GM21723 (cell line): Measurements from ENCODE around the gene ADAM23.
A peak's percentile ranks its signal among the peaks of the same experiment; 100 is the strongest.

Experiments used
- ATAC-seq: cut with Tn5 transposase; IDR thresholded peaks from one replicate; pipeline ENCODE4 v1.9.1; 2021; ENCODE audit warnings: mild to moderate bottlenecking, moderate library complexity; ENCODE audit not compliant: unreplicated experiment

ADAM23 gene

GRCh38 chr2:206494061-206494460 is 50.7 kb downstream of the ADAM23 start:
- no peak for ATAC-seq

GRCh38 chr2:206502729-206503128 is 59.4 kb downstream of the ADAM23 start:
- ATAC-seq = no peak

- ATAC-seq = no peak
Observed at GRCh38 chr2:206511283-206511682, 68.0 kb downstream of the ADAM23 start.

- ATAC-seq = no peak
Observed at GRCh38 chr2:206512999-206513398, 69.7 kb downstream of the ADAM23 start.

- no peak for ATAC-seq
Observed at GRCh38 chr2:206515580-206515979, 72.2 kb downstream of the ADAM23 start.

GRCh38 chr2:206518997-206519396 is 75.7 kb downstream of the ADAM23 start:
- no peak for ATAC-seq

GRCh38 chr2:206520450-206520849 is 77.1 kb downstream of the ADAM23 start:
- no peak for ATAC-seq

- no peak for ATAC-seq
Observed at GRCh38 chr2:206521115-206521514, 77.8 kb downstream of the ADAM23 start.

GRCh38 chr2:206521612-206522011 is 78.3 kb downstream of the ADAM23 start:
- no peak for ATAC-seq

GRCh38 chr2:206526416-206526815 is 83.1 kb downstream of the ADAM23 start:
- ATAC-seq = no peak

GRCh38 chr2:206527153-206527552 is 83.8 kb downstream of the ADAM23 start:
- ATAC-seq = no peak

- no peak for ATAC-seq
Observed at GRCh38 chr2:206530727-206531126, 87.4 kb downstream of the ADAM23 start.

GRCh38 chr2:206531996-206532543 is 88.7 kb downstream of the ADAM23 start:
- no peak for ATAC-seq

GRCh38 chr2:206533977-206534376 is 90.6 kb downstream of the ADAM23 start:
- peak; percentile 61 for ATAC-seq

- ATAC-seq = no peak
Observed at GRCh38 chr2:206535260-206535986, 92.1 kb downstream of the ADAM23 start.

- no peak for ATAC-seq
Observed at GRCh38 chr2:206540757-206541156, 97.4 kb downstream of the ADAM23 start.

GRCh38 chr2:206543073-206543472 is 99.7 kb downstream of the ADAM23 start:
- no peak for ATAC-seq

GRCh38 chr2:206548383-206548782 is 105.1 kb downstream of the ADAM23 start:
- ATAC-seq = no peak

- ATAC-seq = no peak
Observed at GRCh38 chr2:206555721-206556120, 112.4 kb downstream of the ADAM23 start.

- ATAC-seq = no peak
Observed at GRCh38 chr2:206556357-206556949, 113.1 kb downstream of the ADAM23 start.

GRCh38 chr2:206557321-206557720 is 114.0 kb downstream of the ADAM23 start:
- ATAC-seq = no peak

- no peak for ATAC-seq
Observed at GRCh38 chr2:206558492-206558891, 115.2 kb downstream of the ADAM23 start.
